HG03039 (cell line): ENCODE data around the gene KLF16.

Source experiments
- ATAC-seq: cut with Tn5 transposase; IDR thresholded peaks from one replicate; pipeline ENCODE4 v1.9.1; 2021; ENCODE audit warnings: mild to moderate bottlenecking, moderate library complexity; ENCODE audit not compliant: unreplicated experiment

KLF16 gene

DNA sequence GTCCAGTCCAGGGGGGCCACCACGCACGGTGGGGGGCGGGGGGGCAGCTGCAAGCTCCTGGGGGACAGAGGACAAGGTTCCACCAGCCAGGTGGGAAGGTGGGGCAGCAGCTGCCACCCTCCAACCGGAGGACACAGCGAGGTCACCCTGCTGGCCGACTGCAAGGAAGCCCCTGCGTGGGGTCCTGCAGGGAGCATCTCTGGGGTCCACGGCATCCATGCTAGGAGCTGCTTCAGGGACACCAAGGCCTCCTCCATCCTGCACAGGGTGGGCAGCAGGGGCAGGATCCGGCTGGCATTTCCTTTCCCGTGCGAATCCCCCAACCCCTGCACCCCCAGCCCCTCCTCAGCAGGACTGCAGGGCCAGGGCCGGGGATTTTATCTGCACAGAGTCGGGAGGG lies 8.3 kb upstream of the KLF16 start:
- no peak for ATAC-seq

DNA sequence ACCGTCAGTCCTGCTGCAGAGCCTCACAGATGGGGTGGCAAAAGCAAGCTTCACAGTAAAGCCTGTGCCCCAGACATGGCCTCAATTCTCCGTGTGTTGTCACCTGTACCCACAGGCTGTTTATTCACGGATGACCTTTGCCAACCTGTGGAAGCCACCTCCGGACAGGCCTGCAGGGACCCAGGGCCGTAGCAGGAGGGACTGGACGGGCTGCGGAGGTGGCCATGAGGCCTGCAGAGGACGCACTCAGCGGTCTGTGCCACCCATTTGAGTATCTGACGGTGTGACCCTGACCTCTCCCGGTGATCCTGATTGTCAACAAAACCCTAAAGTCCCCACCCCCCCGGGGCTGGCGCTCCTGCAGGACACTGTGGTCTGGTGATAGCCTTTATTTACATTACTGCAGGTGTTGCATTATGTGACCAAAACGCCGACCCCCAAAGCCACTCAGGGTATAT lies 7.8 kb upstream of the KLF16 start:
- no peak for ATAC-seq

DNA sequence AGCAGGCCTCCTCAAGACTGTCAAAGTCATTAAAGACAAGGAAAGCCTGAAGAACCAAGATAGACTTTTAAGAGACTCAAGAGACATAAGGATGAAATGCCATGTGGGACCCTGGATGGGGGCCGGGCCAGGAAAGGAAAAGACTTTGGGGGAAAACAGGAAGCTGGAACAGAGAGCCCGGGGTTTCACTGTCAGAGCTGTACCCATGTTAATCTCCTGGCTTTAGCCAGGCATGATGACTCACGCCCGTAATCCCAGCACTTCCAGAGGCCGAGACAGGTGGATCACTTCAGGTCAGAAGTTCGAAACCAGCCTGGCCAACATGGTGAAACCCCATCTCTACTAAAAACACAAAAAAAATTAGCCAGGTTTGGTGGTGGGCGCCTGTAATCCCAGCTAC lies 5.6 kb upstream of the KLF16 start:
- ATAC-seq = no peak

DNA sequence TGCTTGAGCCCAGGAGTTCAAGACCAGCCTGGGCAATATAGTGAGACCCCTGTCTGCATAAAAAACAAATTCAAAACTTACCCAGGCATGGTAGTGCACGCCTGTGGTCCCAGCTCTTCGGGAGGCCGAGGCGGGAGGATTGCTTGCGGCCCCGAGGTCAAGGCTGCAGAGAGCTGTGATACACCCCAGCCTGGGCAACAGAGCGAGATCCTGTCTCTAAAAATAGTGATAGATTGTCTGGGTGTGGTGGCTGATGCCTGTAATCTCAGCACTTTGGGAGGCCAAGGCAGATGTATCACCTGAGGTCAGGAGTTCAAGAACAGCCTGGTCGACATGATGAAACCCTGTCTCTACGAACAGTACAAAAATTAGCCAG lies 4.0 kb upstream of the KLF16 start:
- no peak for ATAC-seq

DNA sequence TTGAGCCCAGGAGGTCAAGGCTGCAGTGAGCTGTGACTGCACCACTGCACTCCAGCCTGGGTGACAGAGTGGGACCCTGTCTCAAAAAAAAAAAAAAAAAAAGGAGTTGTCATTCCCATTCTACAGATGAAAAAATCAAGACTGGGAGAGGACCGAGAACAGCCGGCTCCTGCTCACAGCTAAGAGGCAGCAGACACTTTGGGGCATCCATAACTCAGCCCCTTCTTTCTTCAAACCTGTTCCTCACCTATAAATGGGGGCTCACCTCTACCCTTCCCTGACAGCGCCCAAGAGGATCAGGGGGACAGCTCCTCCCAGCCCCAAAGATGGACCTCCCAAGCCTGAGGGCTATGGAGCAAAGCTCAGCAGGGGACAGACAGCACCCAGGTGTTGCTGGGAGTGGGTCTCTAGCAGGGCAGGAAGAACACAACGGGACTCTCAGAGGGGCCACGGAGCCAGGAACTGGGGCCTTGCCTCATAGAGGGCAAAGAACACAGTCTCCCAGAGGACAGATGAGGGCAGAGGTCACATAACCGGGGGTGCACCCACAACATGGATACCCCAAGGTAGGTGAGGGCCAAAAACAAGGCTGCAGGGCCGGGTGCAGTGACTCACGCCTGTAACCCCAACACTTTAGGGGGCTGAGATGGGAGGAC lies 3.4 kb upstream of the KLF16 start:
- ATAC-seq = no peak

DNA sequence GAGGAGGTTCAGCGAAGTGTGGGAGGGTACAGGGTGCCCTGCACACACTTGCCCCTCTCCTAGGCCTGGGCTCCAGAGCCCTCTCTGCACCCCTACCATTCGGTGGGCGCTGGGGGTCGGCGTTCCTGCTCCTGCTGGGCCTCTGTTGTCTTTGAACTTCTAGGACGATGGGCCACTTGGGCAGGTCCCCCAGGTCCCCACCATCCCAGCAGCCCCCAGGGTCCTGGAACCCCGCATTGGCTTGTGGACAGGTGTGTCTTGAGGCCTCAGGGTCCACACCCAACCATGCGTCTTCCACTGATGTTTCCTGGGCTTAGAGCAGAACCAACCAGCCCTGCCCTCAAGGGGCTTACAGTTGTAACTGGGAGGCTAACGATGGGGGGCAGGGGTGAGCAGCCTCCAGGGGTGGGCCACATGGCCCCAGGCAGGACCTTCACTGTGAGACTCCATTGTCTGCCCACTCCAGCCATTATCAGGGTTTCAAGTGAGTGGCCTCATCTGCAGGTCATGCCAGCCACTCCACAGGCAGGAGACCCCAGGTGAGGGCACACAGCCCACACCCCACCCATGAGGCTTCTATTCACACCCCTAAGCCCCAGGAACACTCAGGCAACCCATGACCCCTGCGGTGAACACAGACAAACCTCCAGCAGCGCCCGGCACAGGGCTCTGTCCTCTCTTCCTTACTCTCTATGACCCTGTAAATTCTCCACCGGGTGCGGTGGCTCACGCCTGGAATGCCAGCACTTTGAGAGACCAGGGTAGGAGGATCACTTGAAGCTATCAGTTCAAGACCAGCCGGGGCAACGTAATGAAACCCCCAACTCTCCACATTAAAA lies 2.0 kb upstream of the KLF16 start:
- no peak for ATAC-seq

DNA sequence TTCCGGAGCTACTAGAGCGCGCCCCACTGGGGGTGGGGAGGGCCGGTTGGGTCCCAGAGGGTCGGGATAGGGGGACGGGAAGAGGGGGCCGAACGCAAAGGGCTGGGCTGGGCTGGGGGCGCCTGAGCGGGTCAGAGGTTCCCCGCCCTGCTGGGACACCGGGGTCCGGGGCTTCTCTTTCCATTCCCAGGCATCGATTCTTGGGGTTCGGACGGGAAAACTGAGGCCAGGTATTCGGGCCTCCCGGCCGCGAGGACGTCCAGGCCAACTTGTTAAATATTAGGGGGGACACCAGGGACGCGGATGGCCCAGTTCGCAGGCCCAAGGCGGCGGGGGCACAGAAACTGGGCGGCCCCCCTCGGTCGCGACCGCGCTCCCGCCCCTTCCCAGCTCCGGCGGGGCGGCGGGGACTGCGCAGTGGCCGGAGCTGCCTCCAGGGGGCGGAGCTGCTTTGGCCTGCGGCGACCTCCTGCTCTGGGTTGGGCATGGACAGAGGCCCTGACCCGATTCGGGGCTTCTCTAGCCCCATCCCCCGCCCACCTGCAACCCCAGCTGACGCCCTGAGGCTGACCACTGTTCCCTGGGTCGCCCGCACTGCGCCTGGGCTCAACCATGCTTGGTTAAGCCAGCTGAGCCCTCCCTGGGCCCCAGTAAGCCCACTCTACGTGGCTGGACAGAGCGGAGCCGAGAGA lies 1.2 kb upstream of the KLF16 start:
- no peak for ATAC-seq

DNA sequence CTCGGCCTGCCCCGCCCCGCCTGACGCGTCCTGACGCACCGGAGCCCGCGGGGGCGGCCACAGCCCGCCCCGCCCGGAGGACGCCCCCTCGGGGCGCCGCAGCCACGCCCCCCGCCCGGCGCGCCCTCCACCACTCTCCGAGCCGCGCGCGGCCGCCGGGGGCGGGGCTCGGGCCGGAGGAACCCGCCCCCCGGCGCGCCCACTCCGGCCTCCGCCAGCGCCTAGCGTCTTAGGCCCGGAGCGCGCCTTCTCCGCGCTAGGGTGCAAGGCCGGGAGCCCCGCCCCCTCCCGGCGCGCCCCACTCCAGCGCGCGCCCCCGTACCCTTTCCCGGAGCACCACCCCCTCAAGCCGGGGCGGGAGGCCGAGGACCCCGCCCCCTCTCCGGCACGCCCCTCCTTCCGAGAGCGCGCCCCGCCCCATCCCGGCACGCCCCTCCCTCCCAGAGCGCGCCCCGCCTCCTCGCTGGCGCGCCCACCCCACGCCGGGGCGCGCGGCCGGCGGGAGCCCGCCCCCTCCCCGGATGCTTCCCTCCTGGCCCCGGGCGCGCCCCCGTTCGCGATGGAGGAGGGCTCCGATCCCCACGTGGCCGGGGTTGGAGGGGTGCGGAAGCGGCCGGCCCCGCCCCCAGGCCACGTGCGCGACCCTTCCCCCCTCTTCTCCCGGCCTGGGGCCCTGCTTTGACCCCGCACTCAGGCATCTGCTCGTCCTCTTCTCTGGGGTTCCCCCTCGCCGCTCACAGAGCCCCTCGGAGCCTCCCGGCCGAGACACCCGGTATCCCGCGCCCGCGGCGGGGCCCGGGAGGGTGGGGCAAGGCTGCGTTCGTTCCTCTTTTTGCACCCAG lies 480 bp upstream of the KLF16 start:
- peak; percentile 51 for ATAC-seq

DNA sequence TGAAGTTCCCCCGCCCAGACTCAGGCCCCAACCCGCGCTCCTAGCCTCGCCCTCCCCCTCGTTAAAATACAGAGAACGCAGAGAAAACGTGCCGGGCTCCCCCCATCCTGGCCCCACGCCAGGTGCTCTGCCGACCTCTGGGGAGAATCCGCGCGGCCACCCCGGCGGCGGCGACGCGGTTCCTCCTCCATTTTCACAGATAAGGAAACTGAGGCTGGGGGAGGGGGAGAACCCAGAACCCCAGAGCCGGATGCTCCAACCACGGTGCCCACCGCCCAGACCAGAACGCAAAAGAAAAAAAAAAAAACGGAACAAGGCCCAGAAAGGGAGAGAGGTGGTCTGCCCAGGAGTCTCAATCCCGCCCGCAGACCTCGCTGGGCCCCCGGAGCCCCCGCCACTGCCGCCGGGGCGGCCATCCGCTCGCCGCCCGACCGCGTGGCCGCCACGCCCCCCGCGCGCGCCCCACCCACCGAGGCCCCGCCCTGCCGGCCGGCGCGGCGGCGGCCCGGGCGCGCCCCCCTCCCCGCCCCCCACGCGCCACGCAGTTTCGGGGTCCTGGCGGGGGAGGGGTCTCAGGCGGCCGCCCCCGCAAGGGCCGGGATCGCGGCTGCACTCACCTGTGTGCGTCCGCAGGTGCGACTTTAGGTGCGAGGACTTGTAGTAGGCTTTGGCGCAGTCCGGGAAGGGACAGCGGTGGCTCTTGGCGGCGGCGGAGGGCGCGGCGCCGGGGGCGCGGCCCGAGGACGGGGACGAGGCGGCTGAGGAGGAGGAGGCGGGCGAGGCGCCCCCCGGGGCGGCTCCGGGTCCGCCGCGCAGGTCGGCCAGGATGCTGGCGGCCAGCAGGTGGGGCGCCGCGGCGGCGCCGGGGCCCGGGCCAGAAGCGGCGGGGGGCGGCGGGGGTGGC lies 703 bp downstream of the KLF16 start:
- ATAC-seq = peak; percentile 3

DNA sequence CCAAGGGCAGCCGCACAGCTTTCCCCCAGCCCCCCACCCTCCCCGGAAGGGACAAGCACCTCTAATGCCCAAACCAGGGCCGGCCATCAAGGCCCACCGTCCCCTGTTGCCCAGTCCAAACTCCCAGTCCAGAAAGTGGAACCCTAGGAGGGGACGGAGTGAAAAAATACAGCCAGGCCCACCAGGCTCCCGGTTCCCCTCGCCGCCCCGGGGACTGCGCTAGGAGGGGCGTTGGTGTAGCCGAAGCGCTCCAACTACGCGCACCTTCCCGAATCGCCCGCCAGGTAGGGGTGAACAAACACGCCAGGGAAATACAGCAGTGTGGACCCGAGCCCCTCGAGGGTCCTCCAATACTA lies 1.3 kb downstream of the KLF16 start:
- ATAC-seq = no peak

DNA sequence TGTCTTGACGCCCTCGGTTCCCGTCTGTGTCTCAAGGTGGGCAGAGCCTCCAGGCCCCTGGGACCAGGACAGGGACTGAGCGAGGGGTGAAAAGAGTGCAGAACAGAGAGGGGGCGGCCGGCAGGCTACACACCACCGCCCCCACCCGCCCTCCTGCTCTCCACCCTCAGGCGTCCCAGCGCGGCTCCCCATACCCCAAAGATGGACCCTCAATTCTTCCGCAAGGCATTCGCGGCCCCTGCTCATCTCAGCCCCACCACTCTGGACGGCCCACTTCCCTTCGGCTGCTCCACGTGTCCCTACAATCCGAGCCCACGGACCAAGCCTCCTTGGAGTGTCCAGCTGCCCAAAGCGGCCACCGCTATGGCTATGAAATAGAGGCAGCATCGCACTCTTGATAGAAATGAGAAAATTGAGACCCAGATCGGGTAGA lies 1.8 kb downstream of the KLF16 start:
- no peak for ATAC-seq

DNA sequence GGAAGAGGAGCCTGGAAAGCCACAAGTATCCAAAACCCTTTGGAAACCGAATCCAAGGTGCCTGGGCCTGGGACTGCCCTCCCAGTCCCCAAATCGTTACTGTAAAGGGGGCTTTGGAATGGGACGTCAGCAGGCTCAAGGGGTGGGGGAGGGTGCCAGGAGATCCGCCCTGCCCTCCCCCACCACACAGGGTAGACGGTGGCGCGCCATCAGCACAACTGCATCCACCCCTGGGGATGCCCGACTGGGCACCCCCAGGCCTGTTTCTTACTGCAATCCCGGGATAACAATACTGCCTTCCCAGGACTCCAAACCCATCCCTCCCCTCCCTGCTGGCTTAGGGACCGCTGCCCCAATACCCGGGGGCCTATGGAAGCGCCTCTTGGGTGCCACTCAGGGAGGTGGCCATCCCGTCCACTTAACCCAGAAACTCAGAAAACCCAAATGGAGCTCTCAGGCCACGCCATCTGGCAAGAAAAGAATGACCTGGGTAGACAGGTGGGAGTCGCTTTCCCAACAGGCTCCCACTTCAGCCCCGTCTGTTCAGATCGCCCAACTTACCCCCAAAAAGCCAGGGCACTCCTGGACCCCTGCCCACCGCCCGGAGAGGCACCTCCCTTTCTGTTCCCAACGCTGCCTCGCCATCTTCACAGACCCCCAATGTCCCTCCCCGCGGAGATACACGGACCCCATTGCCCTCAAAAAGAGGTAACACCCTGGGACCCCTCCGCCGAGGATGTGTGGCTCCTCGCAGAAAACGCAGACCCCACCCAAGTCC lies 2.4 kb downstream of the KLF16 start:
- ATAC-seq = no peak

DNA sequence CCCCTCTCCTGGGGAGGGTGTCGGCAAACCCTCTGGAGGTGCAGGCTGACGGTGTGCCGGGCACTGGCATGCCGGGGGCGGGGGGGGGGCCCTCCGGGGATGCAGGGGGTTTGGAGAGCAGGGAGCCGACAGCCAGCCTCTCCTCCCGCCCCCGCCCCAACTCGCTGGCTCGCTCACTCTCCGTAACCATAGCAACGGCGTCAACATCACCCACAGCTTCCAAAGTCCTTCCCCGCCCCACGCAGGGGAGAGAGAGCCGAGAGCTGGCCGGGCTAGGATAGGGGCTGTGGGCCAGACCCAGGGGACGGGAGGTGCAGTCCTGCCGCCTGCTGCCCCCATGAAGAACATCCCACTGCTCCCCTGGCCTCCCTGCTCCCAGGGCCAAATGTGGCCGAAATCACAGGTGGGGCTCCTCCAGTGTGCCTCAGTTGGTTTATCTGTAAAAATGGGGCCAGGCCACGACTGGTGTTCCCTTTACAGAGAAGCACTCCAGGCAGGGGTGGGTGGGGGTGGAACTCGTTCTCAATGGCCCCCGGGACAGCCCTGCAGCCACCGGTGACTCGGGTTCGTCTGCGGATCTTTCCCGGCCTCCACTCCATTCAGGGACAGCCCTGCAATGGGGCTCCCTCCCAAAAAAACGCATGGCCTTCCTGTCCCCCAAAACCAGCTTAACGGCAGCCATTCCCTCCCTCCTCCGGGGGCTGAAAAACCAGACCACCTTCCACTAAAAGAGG lies 3.2 kb downstream of the KLF16 start:
- no peak for ATAC-seq

DNA sequence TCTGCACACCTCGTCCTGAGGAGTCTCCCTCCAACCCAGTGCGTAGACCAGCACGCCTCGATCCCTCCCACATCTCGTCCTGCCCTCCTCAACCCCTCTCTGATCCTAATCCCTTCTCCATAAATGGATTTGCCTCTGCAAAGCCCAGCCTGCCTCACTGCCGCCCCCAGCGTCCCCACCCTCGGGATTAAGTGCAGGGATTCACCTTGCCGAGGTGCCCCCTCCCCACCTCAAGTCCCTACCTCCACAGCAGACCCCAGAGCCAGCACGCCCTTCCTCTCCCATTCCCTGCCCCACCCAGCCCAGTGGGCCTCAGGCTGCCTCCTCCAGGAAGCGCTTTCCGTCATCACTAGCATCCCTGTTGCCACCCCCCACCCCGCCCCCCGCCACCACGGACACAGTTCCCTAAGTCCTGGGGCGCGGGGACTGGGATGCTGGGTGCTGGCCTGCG lies 4.0 kb downstream of the KLF16 start:
- no peak for ATAC-seq

DNA sequence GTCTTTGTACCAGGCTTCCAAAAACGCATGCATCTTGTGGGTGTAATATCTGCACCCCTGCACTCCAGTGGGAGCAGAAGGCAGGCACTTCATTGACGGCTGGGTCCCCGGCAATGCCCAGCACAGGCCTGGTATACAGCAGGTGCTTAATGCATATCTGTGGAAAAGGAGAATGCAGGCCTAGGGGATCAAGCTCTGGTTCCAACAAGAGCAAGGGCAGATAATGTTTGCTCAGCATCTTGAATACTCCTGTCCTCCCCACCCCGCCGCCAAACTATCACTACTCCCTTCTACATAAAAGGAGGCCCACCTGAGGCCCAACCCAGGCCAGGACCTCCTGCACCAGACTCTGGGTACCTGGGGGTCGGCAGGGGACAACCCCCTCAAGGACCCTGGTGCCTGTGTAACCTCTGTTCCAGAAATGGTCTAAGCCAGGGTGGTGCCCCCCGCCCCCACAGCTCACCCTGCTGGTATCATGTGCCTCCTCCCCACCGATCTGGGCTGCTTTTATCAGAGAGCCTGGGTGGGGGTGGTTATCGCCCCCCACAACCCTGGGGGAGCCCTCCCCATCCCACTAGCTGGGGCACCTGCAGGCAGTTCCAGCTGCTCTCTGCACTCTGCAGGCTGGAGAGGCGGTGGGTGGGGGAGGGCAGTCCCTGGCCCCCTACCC lies 4.8 kb downstream of the KLF16 start:
- no peak for ATAC-seq

DNA sequence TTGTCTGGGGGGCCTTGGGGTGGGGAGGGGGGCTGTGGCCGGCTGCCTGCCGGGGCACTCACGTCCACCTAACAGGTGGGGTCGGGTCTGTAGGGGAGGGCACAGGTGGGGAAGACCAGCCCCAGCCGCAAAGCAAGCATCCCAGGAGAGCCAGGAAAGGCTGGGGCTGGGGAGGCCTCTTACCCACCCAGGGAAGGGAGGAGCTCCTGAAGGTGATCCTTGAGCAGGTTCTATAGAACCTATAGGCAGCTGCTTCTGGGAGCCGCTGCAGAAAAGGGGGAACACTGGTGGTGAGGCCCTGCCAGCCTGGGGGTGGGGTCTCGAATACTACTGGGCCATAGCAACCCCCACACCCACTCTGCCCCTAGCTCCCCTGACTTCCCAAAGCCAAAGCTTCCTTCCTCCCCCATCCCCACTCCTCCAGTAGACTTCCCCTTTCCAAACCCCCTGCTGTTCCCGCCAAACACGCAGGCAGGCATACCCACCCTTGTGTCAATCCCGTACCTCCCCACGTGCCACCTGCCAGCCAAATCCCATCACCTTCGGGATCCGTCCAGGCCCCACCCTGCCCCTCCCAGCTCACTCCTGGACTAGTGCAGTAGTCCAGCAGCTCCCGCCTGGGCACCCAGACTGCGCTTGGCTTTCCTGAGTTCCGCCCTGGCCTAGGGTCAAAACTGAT lies 5.6 kb downstream of the KLF16 start:
- no peak for ATAC-seq
